IMR-90 (cell line): ENCODE data around the gene NTM. TPM values are rescaled to one million over a fixed set of nuclear protein-coding genes. Genes with fewer than 3 reads are reported as not detected.

ENCODE experiments used
- ATAC-seq: fragments of 200-7000 bp; cut with Tn5 transposase; 2 replicates; pipeline ENCODE4 v1.9.1; 2020; ENCODE audit warnings: low read depth, mild to moderate bottlenecking, moderate library complexity
- BruUV-seq: library from RNA; stranded (reverse); fragments of 400-500 nt; replicated peaks from 2 replicates; lab custom pipeline; 2021; lab: Mats Ljungman, UMichigan
- CTCF ChIA-PET: fragments of 300-600 bp; formaldehyde crosslinking; extraction: SDS; loops from one replicate; lab custom pipeline; 2021; ENCODE audit warnings: antibody characterized with exemption; lab: Yijun Ruan, JAX
- POLR2A ChIA-PET: fragments of 300-600 bp; sonication (Branson Sonifier 250); formaldehyde crosslinking; loops from one replicate; lab custom pipeline; 2022; ENCODE audit warnings: antibody characterized with exemption; ENCODE audit not compliant: unreplicated experiment; lab: Charles Lee
- DNase-seq: peaks from one replicate; pipeline ENCODE4 v3.0.0; 2013
- H2AFZ ChIP-seq: replicated peaks from 2 replicates; pipeline ENCODE3; 2013; ENCODE audit warnings: low read length, mild to moderate bottlenecking; ENCODE audit not compliant: poor library complexity
- H2AK5ac ChIP-seq: 2 replicates; pipeline ENCODE4 v1.6.1; 2013; ENCODE audit warnings: low read depth, low read length, inconsistent platforms
- H2AK9ac ChIP-seq: replicated peaks from 2 replicates; pipeline ENCODE3; 2013; ENCODE audit warnings: mild to moderate bottlenecking, low read depth, low read length, moderate library complexity; ENCODE audit not compliant: poor library complexity
- H2BK120ac ChIP-seq: 2 replicates; pipeline ENCODE4 v1.6.1; 2013; ENCODE audit warnings: low read depth, low read length, inconsistent platforms
- H2BK15ac ChIP-seq: 3 replicates; pipeline ENCODE4 v1.6.1; 2013; ENCODE audit warnings: low read depth, low read length, inconsistent platforms
- H2BK20ac ChIP-seq: 2 replicates; pipeline ENCODE4 v1.6.1; 2013; ENCODE audit warnings: low read depth, mild to moderate bottlenecking, inconsistent platforms, low read length, moderate library complexity
- H2BK5ac ChIP-seq: 2 replicates; pipeline ENCODE4 v1.6.1; 2013; ENCODE audit warnings: mild to moderate bottlenecking, low read depth, low read length, inconsistent platforms; ENCODE audit not compliant: poor library complexity, severe bottlenecking
- H3K14ac ChIP-seq: replicated peaks from 2 replicates; pipeline ENCODE4 v1.6.1; 2013; ENCODE audit warnings: low read depth, low read length, inconsistent platforms
- H3K18ac ChIP-seq: 2 replicates; pipeline ENCODE4 v1.6.1; 2013; ENCODE audit warnings: low read depth, low read length, control low read depth
- H3K23ac ChIP-seq: 2 replicates; pipeline ENCODE4 v1.6.1; 2013; ENCODE audit warnings: low read depth, low read length, inconsistent platforms
- H3K27ac ChIP-seq: 2 replicates; pipeline ENCODE4 v1.5.1; 2013; ENCODE audit warnings: mild to moderate bottlenecking, control low read depth, low read length; ENCODE audit not compliant: insufficient read depth
- H3K27me3 ChIP-seq: 2 replicates; pipeline ENCODE4 v1.6.1; 2013; ENCODE audit warnings: low read length; ENCODE audit not compliant: control insufficient read depth, insufficient read depth
- H3K36me3 ChIP-seq: 2 replicates; pipeline ENCODE4 v1.6.1; 2013; ENCODE audit warnings: low read length, mixed read lengths; ENCODE audit not compliant: control insufficient read depth, insufficient read depth
- H3K4ac ChIP-seq: 2 replicates; pipeline ENCODE4 v1.6.1; 2013; ENCODE audit warnings: low read depth, low read length, inconsistent platforms
- H3K4me1 ChIP-seq: 2 replicates; pipeline ENCODE4 v1.6.1; 2013; ENCODE audit warnings: low read length, mixed read lengths; ENCODE audit not compliant: control insufficient read depth, insufficient read depth
- H3K4me2 ChIP-seq: 2 replicates; pipeline ENCODE4 v1.6.1; 2013; ENCODE audit warnings: low read depth, mild to moderate bottlenecking, control low read depth, low read length, moderate library complexity
- H3K4me3 ChIP-seq: 2 replicates; pipeline ENCODE4 v1.5.1; 2013; ENCODE audit warnings: low read depth, mild to moderate bottlenecking, control low read depth, low read length, moderate library complexity; ENCODE audit not compliant: insufficient read depth
- H3K56ac ChIP-seq: 2 replicates; pipeline ENCODE4 v1.6.1; 2013; ENCODE audit warnings: low read length, inconsistent platforms; ENCODE audit not compliant: insufficient read depth; ENCODE audit errors: extremely low read depth
- H3K79me1 ChIP-seq, 2 experiments: 2 replicates each; pipeline ENCODE4 v1.6.1; 2013; ENCODE audit warnings: low read length in 2 of 2, inconsistent platforms in 1 of 2, low read depth in 1 of 2
- H3K9ac ChIP-seq: 2 replicates; pipeline ENCODE4 v1.6.1; 2013; ENCODE audit warnings: low read depth, low read length, control low read depth
- H3K9me1 ChIP-seq: 2 replicates; pipeline ENCODE4 v1.6.1; 2013; ENCODE audit warnings: low read length, inconsistent platforms; ENCODE audit not compliant: insufficient read depth
- H3K9me3 ChIP-seq: 2 replicates; pipeline ENCODE4 v1.6.1; 2013; ENCODE audit warnings: low read length; ENCODE audit not compliant: control insufficient read depth, insufficient read depth
- H4K20me1 ChIP-seq: 2 replicates; pipeline ENCODE4 v1.6.1; 2013; ENCODE audit warnings: low read length, inconsistent platforms; ENCODE audit not compliant: insufficient read depth
- H4K5ac ChIP-seq: 2 replicates; pipeline ENCODE4 v1.6.1; 2013; ENCODE audit warnings: mild to moderate bottlenecking, low read depth, low read length, control low read depth
- H4K8ac ChIP-seq, 2 experiments: 2 replicates each; pipeline ENCODE4 v1.6.1; 2013; ENCODE audit warnings: low read depth in 2 of 2, low read length in 2 of 2, control low read depth in 1 of 2, inconsistent platforms in 1 of 2
- H4K91ac ChIP-seq: 2 replicates; pipeline ENCODE4 v1.6.1; 2013; ENCODE audit warnings: low read depth, low read length, inconsistent platforms; ENCODE audit not compliant: insufficient read depth
- POLR2A ChIP-seq: IDR thresholded peaks from 2 replicates; pipeline ENCODE4 v1.6.1; 2012; ENCODE audit warnings: mild to moderate bottlenecking, low read depth, low read length
- RCOR1 ChIP-seq: IDR thresholded peaks from 2 replicates; pipeline ENCODE4 v1.6.1; 2012; ENCODE audit warnings: mild to moderate bottlenecking, low read length, improper control_type of control experiment; ENCODE audit not compliant: insufficient replicate concordance
- SMC3 ChIP-seq: fragments of 150-350 bp; IDR thresholded peaks from 2 replicates; pipeline ENCODE4 v1.6.1; 2016; ENCODE audit warnings: low read depth, mild to moderate bottlenecking, antibody characterized with exemption, low read length, moderate library complexity
- WGBS, 2 experiments: methylation state at CpG; one replicate each; pipeline versions ENCODE4 v1.1.5 to v1.1.7; 2013; ENCODE audit warnings: missing lambda C conversion rate in 2 of 2; ENCODE audit not compliant: insufficient read length in 1 of 2; ENCODE audit errors: extremely low coverage in 2 of 2; 5-methylcytosine and 5-hydroxymethylcytosine counted together
- dilution Hi-C: fragments of 300-500 bp; cut with HindIII; formaldehyde crosslinking; loops from one replicate; pipeline ENCODE4 v1.14.3; 2018; ENCODE audit warnings: low sequenced_read_pairs; ENCODE audit not compliant: unreplicated experiment
- in situ Hi-C: fragments of 300-500 bp; cut with MboI; formaldehyde crosslinking; loops from 3 replicates; pipeline ENCODE4 v1.14.3; 2019; ENCODE audit warnings: low sequenced_read_pairs, inconsistent platforms, mixed read lengths
- intact Hi-C: fragments of 100-400 bp; cut with micrococcal nuclease; formaldehyde crosslinking; loops from 2 replicates; pipeline ENCODE4 v1.10.0; 2022
- polyA plus RNA-seq, 3 experiments: library from polyadenylated mRNA; depleted of rRNA; stranded (reverse); fragments of >200 nt; gene quantifications; 2 replicates each; pipeline ENCODE4 v1.2.3, GENCODE V29; 2012; ENCODE audit warnings: low replicate concordance in 1 of 3
- total RNA-seq: library from RNA; depleted of rRNA; stranded (reverse); fragments of >200 nt; gene quantifications from 2 replicates; pipeline ENCODE4 v1.2.3, GENCODE V29; 2012

The NTM gene
- total and polyA plus RNA-seq, 2 of the 4 experiments (the other 2 are of a cell fraction), result 19.5 to 25.5 TPM

GRCh38 chr11:132263241-132263640 is 892.8 kb downstream of the NTM start:
- no peak overlapping the region for H3K27ac ChIP-seq
- no peak overlapping the region for H3K4me2 ChIP-seq
- intact Hi-C loops, result no loop called here
- H4K5ac ChIP-seq, result no peak overlapping the region
- no peak overlapping the region for H4K91ac ChIP-seq
- 100% methylated on average over 1 of the region's 5 CpGs; no CpG with 5 or more reads in 1 of the 2 experiments for WGBS, 2 experiments
- H2BK15ac ChIP-seq, result no peak overlapping the region
- in situ Hi-C loops, result no loop called here
- no peaks in the 10 kb centered on the region for H3K27me3 ChIP-seq
- DNase-seq (no peak), ATAC-seq (no peak)
- H4K20me1 ChIP-seq, result no peaks in the 10 kb centered on the region
- TF ChIP-seq SMC3 (no peak), RCOR1 (no peak), POLR2A (no peak)
- H3K4me1 ChIP-seq, result no peaks in the 10 kb centered on the region
- no peak overlapping the region for H3K9ac ChIP-seq
- no peak overlapping the region for H3K18ac ChIP-seq
- H2BK5ac ChIP-seq, result no peak overlapping the region
- no peak overlapping the region for H3K4me3 ChIP-seq
- H2AK9ac ChIP-seq, result no peak overlapping the region
- BruUV-seq, result no TSS peak
- no peak overlapping the region for H2AK5ac ChIP-seq
- no peaks in the 10 kb centered on the region for H3K36me3 ChIP-seq
- POLR2A ChIA-PET, result no interaction called here
- H3K79me1 ChIP-seq, result no peaks in the 10 kb centered on the region; a peak in 1 of 4 replicates
- no peak overlapping the region for H2BK120ac ChIP-seq
- no peak overlapping the region for H3K14ac ChIP-seq
- H2AFZ ChIP-seq, result no peak overlapping the region
- H3K56ac ChIP-seq, result no peak overlapping the region
- no peak overlapping the region for H3K4ac ChIP-seq
- no peaks in the 10 kb centered on the region for H3K9me1 ChIP-seq
- CTCF ChIA-PET, result interaction anchor here (0.5 to 0.9 kb wide), 2 partner anchors 9 to 37 kb away, joined by 3 read pairs; no protein-coding TSS in a partner anchor
- no peak overlapping the region for H4K8ac ChIP-seq
- dilution Hi-C loops, result no loop called here
- no peaks in the 10 kb centered on the region for H3K9me3 ChIP-seq
- no peak overlapping the region for H3K23ac ChIP-seq
- H2BK20ac ChIP-seq, result no peak overlapping the region
